Right ventricle myocardium superior (tissue), 1 donor: ENCODE results near the gene DYRK1A. TPM values are rescaled to one million over a fixed set of nuclear protein-coding genes. Genes with fewer than 3 reads are reported as not detected.
A peak's percentile ranks its signal among the peaks of the same experiment; 100 is the strongest.

Source experiments
- ATAC-seq: fragments of 200-7000 bp; cut with Tn5 transposase; one replicate; pipeline ENCODE4 v1.9.1; 2020; ENCODE audit warnings: mild to moderate bottlenecking; ENCODE audit not compliant: poor library complexity
- DNase-seq: peaks from one replicate; pipeline ENCODE4 v3.0.0-alpha.2; 2020
- intact Hi-C: fragments of 100-400 bp; cut with DNase I; formaldehyde crosslinking; loops from one replicate; pipeline ENCODE4 v1.11.2; 2022
- total RNA-seq: library from RNA; stranded (reverse); fragmentation: NEBNext Ultra II Directional; extraction: Animal tissue kit (Norgen Biotek cat#: 25700); gene quantifications from one replicate; pipeline ENCODE4 v1.2.1, GENCODE V29; 2021
- donor health status: DM: no; HTN: yes; CAD: no; lungs with severe emphysema.

DYRK1A gene
- total RNA-seq, 1 donor from 2014 or later: 62.7 TPM

- no peak for DNase-seq
- ATAC-seq: no peak
- intact Hi-C loops: loop anchor here (10.0 kb wide), 1 partner anchor 48 kb away; no protein-coding TSS in a partner anchor
Measured at GRCh38 chr21:37432710-37433455, 66.3 kb downstream of the DYRK1A start.

- intact Hi-C loops: loop anchor here (10.0 kb wide), 1 partner anchor 49 kb away; no protein-coding TSS in a partner anchor
- no peak for DNase-seq
- no peak for ATAC-seq
Measured at GRCh38 chr21:37433456-37433840, 66.9 kb downstream of the DYRK1A start.

- DNase-seq: peak; percentile 48
- intact Hi-C loops: loop anchor here (10.0 kb wide), 1 partner anchor 50 kb away; no protein-coding TSS in a partner anchor
- ATAC-seq: peak; percentile 95
Measured at GRCh38 chr21:37435120-37435519, 68.5 kb downstream of the DYRK1A start.

- no peak for ATAC-seq
- intact Hi-C loops: loop anchor here (10.0 kb wide), 1 partner anchor 51 kb away; no protein-coding TSS in a partner anchor
- no peak for DNase-seq
Measured at GRCh38 chr21:37435711-37436110, 69.1 kb downstream of the DYRK1A start.

- intact Hi-C loops: loop anchor here (10.0 kb wide), 1 partner anchor 51 kb away; no protein-coding TSS in a partner anchor
- ATAC-seq (peak; percentile 45), DNase-seq (no peak)
Measured at GRCh38 chr21:37436174-37436573, 69.6 kb downstream of the DYRK1A start.

- DNase-seq (no peak), ATAC-seq (no peak)
- intact Hi-C loops: loop anchor here (10.0 kb wide), 1 partner anchor 53 kb away; no protein-coding TSS in a partner anchor
Measured at GRCh38 chr21:37437376-37438080, 71.0 kb downstream of the DYRK1A start.

GRCh38 chr21:37443683-37444082 is 77.1 kb downstream of the DYRK1A start:
- ATAC-seq: no peak
- DNase-seq: no peak
- intact Hi-C loops: no loop called here

GRCh38 chr21:37445228-37445627 is 78.7 kb downstream of the DYRK1A start:
- ATAC-seq (no peak), DNase-seq (no peak)
- intact Hi-C loops: no loop called here

GRCh38 chr21:37446552-37446951 is 80.0 kb downstream of the DYRK1A start:
- ATAC-seq (no peak), DNase-seq (no peak)
- intact Hi-C loops: no loop called here

GRCh38 chr21:37447288-37447936 is 80.8 kb downstream of the DYRK1A start:
- DNase-seq (no peak), ATAC-seq (no peak)
- intact Hi-C loops: no loop called here

GRCh38 chr21:37449302-37449937 is 82.8 kb downstream of the DYRK1A start:
- intact Hi-C loops: no loop called here
- no peak for DNase-seq
- no peak for ATAC-seq

GRCh38 chr21:37450445-37450941 is 83.9 kb downstream of the DYRK1A start:
- ATAC-seq: no peak
- intact Hi-C loops: loop anchor here (10.0 kb wide), 1 partner anchor 186 kb away; the partner anchor contains the start of gene VPS26C
- DNase-seq: no peak

- ATAC-seq (no peak), DNase-seq (no peak)
- intact Hi-C loops: loop anchor here (10.0 kb wide), 1 partner anchor 187 kb away; the partner anchor contains the start of gene VPS26C
Measured at GRCh38 chr21:37451446-37451845, 84.9 kb downstream of the DYRK1A start.

- DNase-seq (peak; percentile 50), ATAC-seq (peak; percentile 82)
- intact Hi-C loops: loop anchor here (10.0 kb wide), 1 partner anchor 187 kb away; the partner anchor contains the start of gene VPS26C
Measured at GRCh38 chr21:37452227-37452626, 85.7 kb downstream of the DYRK1A start.

GRCh38 chr21:37453350-37453749 is 86.8 kb downstream of the DYRK1A start:
- ATAC-seq: no peak
- intact Hi-C loops: loop anchor here (10.0 kb wide), 1 partner anchor 189 kb away; the partner anchor contains the start of gene VPS26C
- no peak for DNase-seq

- ATAC-seq (no peak), DNase-seq (no peak)
- intact Hi-C loops: loop anchor here (10.0 kb wide), 1 partner anchor 190 kb away; the partner anchor contains the start of gene VPS26C
Measured at GRCh38 chr21:37454869-37455503, 88.4 kb downstream of the DYRK1A start.

- intact Hi-C loops: loop anchor here (10.0 kb wide), 1 partner anchor 191 kb away; the partner anchor contains the start of gene VPS26C
- no peak for ATAC-seq
- DNase-seq: no peak
Measured at GRCh38 chr21:37455504-37455911, 88.9 kb downstream of the DYRK1A start.
